ENCODE data around the gene DCUN1D2. TPM values are rescaled to one million over a fixed set of nuclear protein-coding genes. Genes with fewer than 3 reads are reported as not detected.

The DCUN1D2 gene
- total RNA-seq, 3 donors from 2014 or later = 15.8 to 22.4 (median 16.4) TPM

- intact Hi-C loops (cut with DNase I; ENCODE audit: low total_unique reads) = no loop called here
Measured at GRCh38 chr13:113510871-113511270, 20.4 kb upstream of the DCUN1D2 start.

DNA sequence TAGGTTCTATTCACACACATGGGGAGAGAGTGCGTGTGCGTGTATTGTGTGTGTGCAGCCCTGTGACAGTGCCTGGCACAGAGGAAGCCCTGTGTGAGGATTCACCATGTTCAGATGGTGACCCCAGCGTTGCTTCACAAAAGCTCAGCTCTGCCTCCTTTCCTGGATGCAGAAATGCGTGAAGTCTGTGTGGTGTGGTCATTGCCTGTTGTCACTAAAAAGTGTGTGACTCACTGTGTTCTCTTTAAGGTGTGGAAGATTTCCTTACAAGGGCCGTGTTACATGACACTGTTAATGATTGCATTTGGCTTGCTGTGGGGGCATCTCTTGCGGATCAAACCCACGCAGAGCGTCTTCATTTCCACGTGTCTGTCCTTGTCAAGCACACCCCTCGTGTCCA is 19.5 kb upstream of the DCUN1D2 start:
- H3K4me3 ChIP-seq = no peak overlapping the region
- no peaks in the 10 kb centered on the region for H3K4me1 ChIP-seq
- H3K36me3 ChIP-seq = peaks cover 7% of the 10 kb centered on the region
- DNase-seq (ENCODE audit: low spot score in 2 of 2) = no peak
- no peaks in the 10 kb centered on the region for H3K9me3 ChIP-seq
- intact Hi-C loops (cut with DNase I; ENCODE audit: low total_unique reads) = no loop called here
- H3K27me3 ChIP-seq = no peaks in the 10 kb centered on the region
- TF ChIP-seq POLR2A (IDR thresholded peaks at IDR 0.05) = no peak
- TF ChIP-seq CTCF (IDR thresholded peaks at IDR 0.05) = no peak
- no peak for TF ChIP-seq POLR2AphosphoS5 (IDR thresholded peaks at IDR 0.05)
- no peak overlapping the region for H3K27ac ChIP-seq

More at GRCh38 chr13:113510871-113511270, 20.4 kb upstream of the DCUN1D2 start:
- Histone ChIP-seq H3K27me3 (no peaks in the 10 kb centered on the region), H3K27ac (no peak overlapping the region), H3K36me3 (peaks cover 7% of the 10 kb centered on the region), H3K9me3 (no peaks in the 10 kb centered on the region), H3K4me3 (no peak overlapping the region), H3K4me1 (no peaks in the 10 kb centered on the region)
- TF ChIP-seq POLR2A (IDR thresholded peaks at IDR 0.05) (no peak), POLR2AphosphoS5 (IDR thresholded peaks at IDR 0.05) (no peak), CTCF (IDR thresholded peaks at IDR 0.05) (no peak)
- no peak for DNase-seq (ENCODE audit: low spot score in 2 of 2)

DNA sequence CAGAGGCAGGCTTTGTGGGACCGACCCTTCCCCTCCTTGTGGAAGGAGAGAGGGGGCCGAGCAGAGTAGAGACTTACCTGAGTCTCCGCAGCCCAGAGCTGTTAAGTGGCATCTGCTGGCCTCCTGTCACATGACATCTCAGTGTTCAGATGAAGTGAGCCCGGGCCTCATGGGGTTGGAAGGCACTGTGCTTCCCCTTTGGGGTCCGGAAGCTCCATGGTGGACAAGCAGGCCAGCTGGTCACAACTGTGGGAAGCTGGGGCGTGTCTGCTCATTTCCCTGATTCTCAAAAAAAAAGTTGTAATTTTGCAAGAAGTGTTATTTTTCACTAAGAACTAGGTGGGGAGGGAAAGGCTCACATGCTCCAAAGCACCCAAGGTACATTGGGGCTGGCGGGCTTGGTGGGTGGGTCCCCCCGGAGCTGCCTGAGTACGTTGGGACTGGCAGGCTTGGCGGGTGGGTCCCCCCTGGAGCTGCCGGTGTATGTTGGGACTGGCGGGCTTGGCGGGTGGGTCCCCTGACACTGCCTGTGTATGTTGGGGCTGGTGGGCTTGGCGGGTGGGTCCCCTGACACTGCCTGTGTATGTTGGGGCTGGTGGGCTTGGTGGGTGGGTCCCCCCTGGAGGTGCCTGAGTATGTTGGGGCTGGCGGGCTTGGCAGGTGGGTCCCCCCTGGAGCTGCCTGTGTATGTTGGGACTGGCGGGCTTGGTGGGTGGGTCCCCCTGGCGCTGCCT is 18.2 kb upstream of the DCUN1D2 start:
- TF ChIP-seq POLR2AphosphoS5 (IDR thresholded peaks at IDR 0.05) (no peak), CTCF (IDR thresholded peaks at IDR 0.05) (no peak), POLR2A (IDR thresholded peaks at IDR 0.05) (no peak)
- no peak for DNase-seq (ENCODE audit: low spot score in 2 of 2)
- Histone ChIP-seq H3K27ac (no peak overlapping the region), H3K4me3 (no peak overlapping the region), H3K36me3 (peaks cover 7% of the 10 kb centered on the region), H3K27me3 (no peaks in the 10 kb centered on the region), H3K4me1 (no peaks in the 10 kb centered on the region), H3K9me3 (no peaks in the 10 kb centered on the region)
- intact Hi-C loops (cut with DNase I; ENCODE audit: low total_unique reads) = no loop called here

DNA sequence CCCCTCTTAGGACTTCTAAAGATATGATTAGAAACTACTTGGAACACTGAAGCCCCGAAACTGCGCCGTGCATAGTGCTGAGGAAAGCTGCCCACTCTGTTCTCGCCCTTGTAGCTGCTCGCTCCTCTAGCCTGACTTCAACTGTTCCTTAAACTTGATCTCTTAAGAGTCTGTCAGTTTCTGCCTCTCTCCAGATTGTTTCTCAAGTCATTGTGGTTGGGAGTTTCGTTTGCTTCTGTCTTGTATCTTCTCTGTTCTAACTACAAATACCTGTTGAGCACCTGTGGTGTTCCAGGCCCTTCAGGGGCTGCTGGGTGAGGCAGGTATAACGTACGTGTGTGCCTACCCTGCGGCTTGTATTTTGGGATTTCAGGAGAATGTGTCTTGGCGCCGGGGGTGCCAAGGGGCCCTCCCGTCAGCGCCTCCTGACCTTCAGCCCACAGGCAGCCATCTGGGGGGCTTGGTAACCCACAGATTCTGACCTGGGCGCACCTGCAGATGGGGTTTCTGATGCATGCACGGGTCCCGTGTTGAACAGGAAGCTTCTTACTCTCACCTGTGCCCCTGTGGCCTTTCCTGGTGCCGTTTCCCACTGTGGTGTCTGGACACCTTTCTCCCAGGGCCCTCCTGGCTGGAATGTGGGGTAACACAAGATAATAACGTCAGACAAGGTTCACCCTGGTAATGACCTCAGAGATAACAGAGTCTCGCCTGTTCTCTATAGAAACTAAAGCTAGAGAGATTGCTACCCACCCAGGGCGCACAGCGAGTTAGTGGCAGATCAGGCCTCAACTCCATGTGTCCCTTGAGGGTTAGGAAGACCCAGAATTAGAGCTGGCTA is 17.2 kb upstream of the DCUN1D2 start:
- no peaks in the 10 kb centered on the region for H3K9me3 ChIP-seq
- H3K27ac ChIP-seq = no peak overlapping the region
- no peak overlapping the region for H3K4me3 ChIP-seq
- no peaks in the 10 kb centered on the region for H3K4me1 ChIP-seq
- H3K36me3 ChIP-seq = peaks cover 7% of the 10 kb centered on the region
- DNase-seq (ENCODE audit: low spot score in 2 of 2) = no peak
- H3K27me3 ChIP-seq = no peaks in the 10 kb centered on the region
- intact Hi-C loops (cut with DNase I; ENCODE audit: low total_unique reads) = no loop called here
- TF ChIP-seq POLR2AphosphoS5 (IDR thresholded peaks at IDR 0.05) = no peak
- no peak for TF ChIP-seq POLR2A (IDR thresholded peaks at IDR 0.05)
- TF ChIP-seq CTCF (IDR thresholded peaks at IDR 0.05) = no peak

DNA sequence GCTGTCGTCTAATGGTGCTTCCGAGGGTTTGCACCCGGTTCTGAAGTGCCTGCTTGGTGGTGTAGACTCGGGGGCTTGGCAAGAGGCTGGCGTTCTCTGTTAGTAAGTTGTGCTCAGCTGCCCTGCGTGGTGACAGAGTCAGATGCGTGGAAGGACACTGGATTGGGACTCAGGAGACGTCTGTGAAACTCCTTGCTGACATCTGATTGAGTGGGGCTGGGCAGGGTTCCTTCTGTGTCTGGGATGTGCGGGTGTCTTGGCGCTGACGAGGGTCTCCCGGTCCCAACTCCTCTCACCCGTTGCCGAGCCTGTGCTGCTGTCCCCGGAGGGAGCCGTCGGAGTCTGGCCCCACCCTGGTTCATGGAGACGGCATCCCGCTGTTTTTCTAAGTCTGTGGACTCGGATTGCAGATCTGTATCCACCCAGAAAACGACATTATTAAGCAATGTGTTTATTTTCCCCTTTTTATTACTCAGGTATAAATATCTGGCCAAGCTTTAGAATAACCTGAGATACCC is 16.4 kb upstream of the DCUN1D2 start:
- TF ChIP-seq POLR2A (IDR thresholded peaks at IDR 0.05) (no peak), CTCF (IDR thresholded peaks at IDR 0.05) (no peak), POLR2AphosphoS5 (IDR thresholded peaks at IDR 0.05) (no peak)
- no peak overlapping the region for H3K4me3 ChIP-seq
- no peak for DNase-seq (ENCODE audit: low spot score in 2 of 2)
- no peak overlapping the region for H3K27ac ChIP-seq
- no peaks in the 10 kb centered on the region for H3K4me1 ChIP-seq
- no peaks in the 10 kb centered on the region for H3K27me3 ChIP-seq
- no peaks in the 10 kb centered on the region for H3K9me3 ChIP-seq
- intact Hi-C loops (cut with DNase I; ENCODE audit: low total_unique reads) = no loop called here
- peaks cover 7% of the 10 kb centered on the region for H3K36me3 ChIP-seq

Data from breast epithelium (tissue), 4 donors.